GM15510 (cell line): Measurements from ENCODE around the gene CBY1.
A peak's percentile ranks its signal among the peaks of the same experiment; 100 is the strongest.

Experiments used
- POLR2A ChIP-seq: IDR thresholded peaks from 3 replicates; pipeline ENCODE4 v1.6.1; 2011; ENCODE audit warnings: borderline replicate concordance; ENCODE audit not compliant: insufficient read length; ENCODE audit errors: extremely low read depth

Gene CBY1

DNA sequence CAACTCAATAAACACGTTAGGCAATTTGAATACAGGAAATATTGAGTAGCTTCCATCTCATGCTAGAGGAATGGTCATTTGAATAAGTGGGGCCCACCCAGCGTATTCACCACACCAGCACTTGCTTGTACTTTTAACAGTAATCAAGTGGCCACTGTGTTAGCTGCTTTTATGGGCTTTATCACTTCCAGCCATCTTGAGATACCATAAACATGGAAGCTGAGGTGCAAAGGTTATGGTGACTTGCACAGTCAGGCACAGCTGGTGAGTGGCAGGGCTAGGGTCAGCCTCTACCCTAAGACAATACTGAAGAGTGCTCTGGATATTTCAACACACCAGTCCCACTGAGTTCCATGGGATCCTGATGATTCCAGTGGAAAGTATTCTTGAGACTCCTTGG lies 37.6 kb downstream of the CBY1 start:
- no peak for TF ChIP-seq POLR2A

DNA sequence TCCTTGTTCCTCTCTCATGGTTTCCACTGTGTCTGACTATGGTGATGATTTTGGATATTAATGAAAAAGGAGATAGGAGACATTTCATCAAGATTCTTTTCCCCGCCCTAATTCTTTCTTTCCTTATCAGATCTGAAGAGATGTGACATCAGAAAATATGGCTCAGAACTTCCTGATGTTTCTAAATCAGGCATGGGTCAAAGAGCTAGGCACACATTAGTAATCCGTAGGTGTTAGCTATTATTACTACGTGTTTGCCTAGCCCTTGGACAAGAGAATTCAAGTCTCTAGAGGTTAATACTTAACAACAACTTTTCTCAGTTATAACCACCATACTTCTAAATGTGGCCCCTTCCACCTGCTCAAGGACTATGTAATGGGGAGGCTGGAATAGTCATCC lies 38.5 kb downstream of the CBY1 start:
- no peak for TF ChIP-seq POLR2A

DNA sequence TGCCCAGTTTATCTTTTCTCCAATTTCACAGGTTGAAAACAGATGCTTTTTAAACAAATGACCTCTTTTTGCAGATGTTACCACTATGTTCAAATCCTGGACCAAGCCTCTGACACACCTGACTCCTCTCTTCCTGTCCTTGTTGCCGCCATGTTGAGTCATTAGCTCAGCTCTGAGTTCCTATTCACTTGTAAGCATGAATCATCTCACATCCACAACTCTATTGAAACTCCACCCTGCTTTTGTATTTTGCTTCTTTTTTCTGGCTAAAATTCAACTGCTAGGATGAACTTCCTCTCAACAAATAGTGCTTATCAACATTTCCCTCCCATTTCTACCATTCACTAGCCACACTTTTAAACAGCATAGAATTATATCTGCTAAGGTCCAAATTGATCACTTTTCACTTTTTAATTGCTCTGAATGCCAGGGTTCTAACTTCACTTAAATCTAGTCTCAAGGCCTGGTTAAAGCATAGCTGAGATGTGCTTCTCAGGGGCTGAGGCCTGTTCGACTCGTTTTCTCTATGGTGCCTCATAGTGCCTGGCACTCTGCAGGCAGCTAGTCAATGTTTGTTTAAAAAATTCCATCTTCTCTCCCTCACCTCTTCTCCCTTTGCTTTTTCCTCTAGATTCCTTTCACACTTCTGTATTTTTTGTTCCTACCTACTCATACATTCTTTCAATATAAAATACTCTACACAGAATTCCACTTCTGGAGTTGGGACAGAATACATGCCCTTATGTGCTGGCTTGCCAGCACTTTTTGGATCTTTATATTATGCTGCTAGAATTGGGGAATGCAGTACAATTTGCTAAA lies 40.4 kb downstream of the CBY1 start:
- TF ChIP-seq POLR2A = no peak

DNA sequence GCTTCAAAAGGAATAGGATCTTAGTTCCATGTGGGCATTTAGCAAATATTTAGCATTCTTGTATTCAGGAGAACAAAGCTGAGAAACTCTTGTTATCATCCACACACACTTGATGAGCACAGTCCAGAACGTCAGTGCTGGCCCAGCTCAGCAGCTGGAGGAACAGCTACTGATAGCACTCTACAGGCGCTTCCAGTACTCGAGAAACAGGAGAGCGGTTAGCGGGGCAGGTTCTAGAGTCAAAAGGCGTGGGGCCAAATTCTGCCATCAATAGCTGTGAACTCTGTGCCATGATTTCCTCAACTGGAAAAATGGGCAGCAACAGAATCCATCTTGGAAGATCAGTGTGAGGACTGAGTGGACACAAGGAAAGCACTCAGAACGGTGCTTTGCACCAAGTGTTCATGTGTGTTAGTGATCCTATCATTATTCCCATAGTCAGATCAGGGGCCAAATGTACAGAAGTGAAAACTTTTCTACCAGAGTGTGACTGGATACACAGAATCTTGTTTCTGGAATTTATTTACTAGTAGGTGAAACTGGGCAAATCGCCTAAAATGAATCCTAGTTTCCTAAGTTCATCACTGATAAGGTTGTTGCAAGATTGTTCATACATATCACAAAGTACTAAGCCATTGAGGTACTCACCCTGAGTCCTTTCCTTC lies 41.1 kb downstream of the CBY1 start:
- TF ChIP-seq POLR2A = no peak

DNA sequence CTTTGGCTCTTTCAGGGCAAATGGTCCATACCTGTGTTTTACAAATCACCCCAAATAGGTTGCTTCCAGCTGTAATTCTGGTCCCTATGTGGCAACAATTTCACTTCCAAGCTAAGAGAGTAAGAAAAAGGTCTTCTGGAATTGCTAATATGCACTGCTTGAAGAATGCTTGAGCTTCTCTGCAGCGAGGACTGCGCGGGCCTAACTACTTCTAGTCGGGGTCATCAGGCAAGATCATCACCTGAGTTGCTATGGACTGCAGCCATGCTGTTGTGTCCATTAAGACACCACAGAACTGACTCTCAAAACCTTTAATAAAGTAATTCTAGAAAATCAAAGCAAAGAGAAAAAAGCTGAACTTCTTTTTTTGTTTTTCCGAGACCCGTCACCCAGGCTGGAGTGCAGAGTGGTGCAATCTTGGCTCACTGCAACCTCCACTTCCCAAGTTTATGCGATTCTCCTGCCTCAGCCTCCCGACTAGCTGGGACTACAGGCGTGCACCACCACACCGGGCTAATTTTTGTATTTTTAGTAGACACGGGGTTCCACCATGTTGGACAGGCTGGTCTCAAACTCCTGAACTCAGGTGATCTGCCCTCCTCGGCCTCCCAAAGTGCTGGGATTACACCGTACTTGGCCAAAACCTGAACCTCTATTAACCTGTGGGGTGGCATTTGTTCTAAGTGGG lies 42.1 kb downstream of the CBY1 start:
- no peak for TF ChIP-seq POLR2A

DNA sequence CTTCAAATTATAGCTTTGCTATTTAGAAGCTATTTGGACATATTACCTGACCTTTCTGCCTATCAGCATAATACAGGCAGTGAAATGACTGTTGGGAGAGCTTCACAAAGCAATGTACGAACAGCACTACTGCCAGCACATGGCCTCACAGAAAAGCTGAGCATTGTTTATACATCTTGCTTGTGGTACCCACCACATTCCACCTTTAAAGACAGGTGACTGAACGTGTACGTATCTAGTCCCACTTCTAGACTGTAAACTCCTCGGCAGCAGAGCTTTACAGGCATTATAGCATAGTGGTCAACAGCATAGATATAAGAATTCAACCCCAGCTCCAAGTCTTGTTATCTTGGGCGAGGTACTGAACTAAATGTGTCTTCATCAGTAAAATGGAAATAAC lies 42.7 kb downstream of the CBY1 start:
- no peak for TF ChIP-seq POLR2A

DNA sequence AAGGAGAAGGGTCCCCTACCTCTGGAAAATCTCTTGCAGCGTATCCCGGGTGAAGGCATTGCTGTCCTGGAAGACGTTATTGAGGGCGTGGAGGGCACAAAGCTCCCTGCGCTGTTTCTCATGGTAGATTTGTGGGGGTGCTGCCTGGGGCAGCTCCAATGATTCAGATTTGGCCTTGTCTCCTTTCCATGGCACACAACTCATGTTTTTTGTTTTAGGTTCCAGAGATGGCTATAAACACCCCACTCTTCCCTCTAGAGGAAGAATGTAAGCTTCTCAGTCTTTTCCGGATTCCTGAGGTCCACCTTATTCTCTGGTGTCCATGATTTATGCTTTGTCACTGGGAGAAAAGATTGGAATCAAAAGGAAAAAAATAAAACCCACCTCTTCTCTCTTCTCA lies 43.3 kb downstream of the CBY1 start:
- no peak for TF ChIP-seq POLR2A

DNA sequence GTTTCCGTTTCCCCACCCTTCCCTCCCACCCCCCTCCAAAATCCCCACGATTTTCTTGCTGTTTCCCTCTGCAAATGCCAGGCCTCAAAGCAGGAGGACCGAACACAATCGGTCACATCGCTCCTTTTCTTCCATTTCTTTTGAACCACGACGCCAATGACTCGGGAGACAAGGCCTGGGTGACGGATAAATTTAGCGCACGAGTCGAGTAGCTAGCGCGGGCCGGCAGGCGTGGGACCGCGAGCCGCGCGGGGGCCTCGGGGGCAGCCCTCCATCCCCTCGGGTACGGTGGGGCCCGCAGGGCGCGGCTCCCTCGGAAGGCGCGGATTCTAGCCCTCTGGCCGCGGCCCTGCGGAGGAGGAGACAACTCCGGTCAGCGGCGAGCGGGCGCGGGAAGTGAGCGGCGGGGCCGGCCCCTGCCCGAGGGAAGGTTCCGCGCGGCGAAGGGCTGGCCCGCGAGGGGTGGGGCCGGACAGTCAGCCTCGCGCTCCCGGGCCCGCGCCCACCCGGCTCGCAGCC lies 43.9 kb downstream of the CBY1 start:
- no peak for TF ChIP-seq POLR2A

DNA sequence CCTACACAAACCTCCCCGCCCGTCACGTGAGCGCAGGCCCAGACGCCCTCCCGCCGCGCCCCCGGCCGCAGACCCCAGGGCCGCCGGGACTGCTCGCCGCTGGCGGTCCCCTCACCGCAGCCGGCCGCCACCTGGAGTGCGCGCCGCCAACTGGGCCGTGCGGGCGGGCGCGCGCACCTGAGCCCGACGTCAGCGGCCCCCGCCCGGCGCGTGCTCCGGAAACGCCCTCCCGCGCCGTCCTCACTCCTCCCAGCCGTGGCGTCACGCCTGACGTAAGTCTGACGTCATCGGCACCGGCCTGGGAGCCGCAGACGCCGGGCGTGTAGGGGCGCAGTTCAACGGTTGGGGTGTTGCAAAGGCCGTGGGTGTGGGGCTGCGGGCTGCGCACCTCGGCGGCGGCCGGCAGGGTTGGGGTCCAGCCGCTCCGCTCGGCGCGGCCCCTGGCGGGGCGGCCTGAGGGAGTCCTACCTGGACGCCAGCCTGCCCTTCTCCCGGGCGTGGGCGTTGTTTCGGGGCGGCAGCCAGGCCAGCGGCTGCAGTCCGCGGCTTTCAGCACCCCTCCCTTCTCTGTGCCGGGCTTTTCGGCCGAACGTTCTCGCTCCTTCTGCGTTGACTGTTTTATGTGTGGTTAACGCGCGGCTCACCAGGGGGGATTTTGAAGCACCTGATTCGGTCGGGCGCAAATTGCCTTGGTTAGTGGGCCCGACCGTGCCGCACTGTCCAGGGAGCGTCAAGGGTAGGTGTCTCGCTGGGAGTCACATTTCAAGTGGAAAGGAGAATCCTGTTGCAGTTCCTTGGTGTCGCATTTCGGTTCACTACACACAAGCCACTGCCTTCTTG lies 44.6 kb downstream of the CBY1 start, which contains the start of gene JOSD1:
JOSD1 (minus strand) TSS at position 155 of the 840 bp plus-strand sequence. CDS start 956 bp downstream, outside the sequence.
- peak; percentile 90 for TF ChIP-seq POLR2A

DNA sequence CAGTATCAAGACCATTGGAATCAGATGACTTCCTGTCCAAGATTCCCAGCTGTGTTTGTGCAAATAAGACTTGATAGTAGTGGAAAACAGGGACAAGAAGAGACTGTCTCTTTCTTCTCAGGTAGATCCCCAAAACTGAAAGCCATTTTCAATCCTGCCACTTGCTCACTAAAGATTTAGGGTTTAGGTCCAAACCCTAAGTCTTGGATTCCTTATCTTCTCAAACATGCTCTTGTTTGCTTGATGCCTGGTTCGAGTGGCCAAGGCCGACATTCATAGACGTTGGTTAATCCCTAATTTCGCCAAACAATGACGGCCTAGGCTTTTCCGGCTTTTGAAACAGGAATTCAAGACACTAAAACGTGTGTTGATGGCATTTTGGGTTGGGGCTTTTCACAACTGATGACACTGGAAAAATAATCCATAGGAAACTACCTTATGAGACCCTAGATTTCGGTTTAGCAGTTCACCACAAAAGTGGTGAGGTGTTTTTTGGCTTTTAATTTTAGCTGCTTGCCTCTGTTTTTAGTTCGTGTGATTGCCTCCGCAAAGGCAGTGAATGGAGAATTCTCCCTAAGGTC lies 48.3 kb downstream of the CBY1 start:
- no peak for TF ChIP-seq POLR2A

DNA sequence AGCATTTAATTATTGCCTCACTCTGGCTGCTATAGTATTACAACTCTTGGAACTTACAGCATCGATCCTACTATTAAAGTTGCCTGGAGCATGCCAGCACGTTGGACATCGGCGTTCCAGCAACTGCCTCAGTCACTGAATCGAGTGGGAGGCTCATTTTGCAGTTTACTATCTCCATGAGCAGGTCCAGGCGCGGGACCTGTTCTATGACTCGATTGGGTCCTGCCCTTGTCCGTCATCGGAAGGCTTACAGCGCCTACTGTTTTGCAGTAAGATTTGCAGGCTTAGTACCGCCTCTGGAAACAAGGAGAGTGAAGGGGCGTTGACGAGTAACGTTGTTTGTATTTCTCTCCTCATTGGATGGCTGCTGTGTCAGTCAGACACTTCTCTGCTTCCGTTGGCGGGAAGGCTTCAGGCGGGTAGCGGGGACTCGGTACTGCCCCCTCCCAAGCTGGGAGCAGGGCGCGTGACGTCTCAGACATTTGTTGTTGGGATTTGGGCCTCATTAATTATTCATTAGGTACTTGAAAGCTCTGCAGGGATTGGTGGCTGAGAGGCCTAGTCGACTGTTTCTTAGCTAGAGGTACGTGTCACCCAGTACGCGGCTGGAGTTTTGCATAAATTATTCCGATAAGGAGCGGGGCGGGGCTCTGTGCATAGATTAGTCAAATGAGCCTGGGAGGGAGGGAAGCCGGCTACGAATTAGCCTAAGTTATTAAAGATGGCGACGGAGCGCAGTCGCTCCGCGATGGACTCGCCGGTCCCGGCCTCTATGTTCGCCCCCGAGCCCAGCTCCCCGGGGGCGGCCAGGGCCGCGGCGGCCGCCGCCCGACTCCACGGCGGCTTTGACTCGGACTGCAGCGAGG lies 49.0 kb downstream of the CBY1 start, which contains the start of gene GTPBP1:
GTPBP1 (plus strand) TSS at position 710 of the 866 bp plus-strand sequence; CDS start at position 722, 12 bp downstream.
- peak; percentile 92 for TF ChIP-seq POLR2A

DNA sequence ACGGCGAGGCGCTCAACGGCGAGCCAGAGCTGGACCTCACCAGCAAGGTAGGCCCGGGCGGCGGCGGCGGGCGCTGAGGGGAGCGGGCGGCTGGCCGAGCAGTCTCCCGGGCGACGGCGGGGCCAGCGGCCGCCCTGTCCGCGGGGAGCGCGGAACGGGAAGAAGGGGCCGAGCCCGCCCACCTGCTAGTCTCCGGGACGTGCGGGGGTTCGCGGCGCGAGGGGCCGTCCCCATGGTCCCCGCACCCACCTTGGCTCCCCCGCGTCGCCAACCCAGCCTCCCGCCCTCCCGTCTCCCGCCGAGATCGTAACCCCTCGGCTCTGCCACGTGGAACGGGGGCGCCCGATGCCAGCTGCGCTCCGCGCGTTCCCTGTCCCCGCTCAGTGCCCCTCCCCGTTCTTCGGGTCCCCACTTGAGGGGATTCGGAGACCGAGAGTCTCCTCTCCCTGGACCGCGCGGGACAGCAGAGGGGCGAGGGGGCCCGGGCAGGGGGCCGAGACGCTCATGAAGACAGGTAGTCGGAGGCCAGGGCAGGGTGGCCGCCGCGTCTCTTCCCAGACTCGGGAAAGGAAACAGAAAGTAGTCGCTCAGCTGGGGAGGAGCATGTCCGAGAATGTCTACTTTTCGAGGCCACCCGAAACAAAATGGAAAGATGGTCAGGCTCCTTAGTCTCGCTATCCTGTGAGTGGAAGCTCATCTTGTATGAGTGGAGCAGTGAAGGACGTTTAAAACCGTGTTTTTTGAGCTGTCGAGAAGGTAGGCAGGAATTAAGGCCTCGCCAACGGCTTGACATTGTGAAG lies 49.9 kb downstream of the CBY1 start:
- no peak for TF ChIP-seq POLR2A
